ENCODE measurements around the gene NR5A1. TPM values are rescaled to one million over a fixed set of nuclear protein-coding genes. Genes with fewer than 3 reads are reported as not detected.

NR5A1 gene
- not detected for total RNA-seq

GRCh38 chr9:124506931-124507879, at the start of gene NR5A1:
Gene NR5A1 (minus strand): TSS chr9:124507399. CDS start chr9:124503395, 4,004 bp downstream.
- 97% methylated on average over 29 of the region's 34 CpGs for WGBS
- peaks cover 22% of the 10 kb centered on the region for H3K4me1 ChIP-seq
- no peak within 1 kb of the TSS for H3K27ac ChIP-seq
- peaks cover 44% of the 10 kb centered on the region for H3K27me3 ChIP-seq
- TF ChIP-seq EP300 (IDR thresholded peaks at IDR 0.05) (no peak), POLR2AphosphoS5 (IDR thresholded peaks at IDR 0.05) (no peak), CTCF (IDR thresholded peaks at IDR 0.05) (no peak), POLR2A (IDR thresholded peaks at IDR 0.05) (no peak)
- no peak for DNase-seq (ENCODE audit: low spot score in 2 of 2)
- H3K36me3 ChIP-seq: no peaks in the 10 kb centered on the region
- H3K4me3 ChIP-seq: no peak within 1 kb of the TSS
- H3K9me3 ChIP-seq: no peaks in the 10 kb centered on the region

- no peak for DNase-seq (ENCODE audit: low spot score in 2 of 2)
- no peaks in the 10 kb centered on the region for H3K36me3 ChIP-seq
- H3K27ac ChIP-seq: no peak overlapping the region
- H3K4me3 ChIP-seq: no peak overlapping the region
- WGBS: 64% methylated on average over 3 of the region's 3 CpGs
- no peaks in the 10 kb centered on the region for H3K9me3 ChIP-seq
- no peaks in the 10 kb centered on the region for H3K27me3 ChIP-seq
- no peak for TF ChIP-seq EP300 (IDR thresholded peaks at IDR 0.05)
- TF ChIP-seq CTCF (IDR thresholded peaks at IDR 0.05): no peak
- TF ChIP-seq POLR2AphosphoS5 (IDR thresholded peaks at IDR 0.05): no peak
- TF ChIP-seq POLR2A (IDR thresholded peaks at IDR 0.05): no peak
- H3K4me1 ChIP-seq: peaks cover 15% of the 10 kb centered on the region
Measured at GRCh38 chr9:124555043-124555442, 47.8 kb upstream of the NR5A1 start.

GRCh38 chr9:124553738-124554137, 46.5 kb upstream of the NR5A1 start:
- H3K4me3 ChIP-seq: no peak overlapping the region
- H3K27ac ChIP-seq: no peak overlapping the region
- no peak for DNase-seq (ENCODE audit: low spot score in 2 of 2)
- H3K27me3 ChIP-seq: no peaks in the 10 kb centered on the region
- no peak for TF ChIP-seq EP300 (IDR thresholded peaks at IDR 0.05)
- TF ChIP-seq POLR2A (IDR thresholded peaks at IDR 0.05): no peak
- TF ChIP-seq POLR2AphosphoS5 (IDR thresholded peaks at IDR 0.05): no peak
- no peak for TF ChIP-seq CTCF (IDR thresholded peaks at IDR 0.05)
- H3K4me1 ChIP-seq: peaks cover 8% of the 10 kb centered on the region
- 42% methylated on average over 3 of the region's 3 CpGs for WGBS
- no peaks in the 10 kb centered on the region for H3K36me3 ChIP-seq
- no peaks in the 10 kb centered on the region for H3K9me3 ChIP-seq

GRCh38 chr9:124552273-124552605, 45.0 kb upstream of the NR5A1 start:
- Histone ChIP-seq H3K27ac (no peak overlapping the region), H3K36me3 (no peaks in the 10 kb centered on the region), H3K4me3 (no peak overlapping the region), H3K4me1 (peaks cover 8% of the 10 kb centered on the region), H3K9me3 (no peaks in the 10 kb centered on the region), H3K27me3 (no peaks in the 10 kb centered on the region)
- TF ChIP-seq EP300 (IDR thresholded peaks at IDR 0.05): no peak
- TF ChIP-seq POLR2AphosphoS5 (IDR thresholded peaks at IDR 0.05): no peak
- 83% methylated on average over 2 of the region's 2 CpGs for WGBS
- no peak for DNase-seq (ENCODE audit: low spot score in 2 of 2)

- Histone ChIP-seq H3K27ac (no peak overlapping the region), H3K4me3 (no peak overlapping the region), H3K4me1 (peaks cover 8% of the 10 kb centered on the region), H3K9me3 (no peaks in the 10 kb centered on the region), H3K27me3 (no peaks in the 10 kb centered on the region), H3K36me3 (no peaks in the 10 kb centered on the region)
- WGBS: 9% methylated on average over 4 of the region's 4 CpGs
- TF ChIP-seq CTCF (IDR thresholded peaks at IDR 0.05) (peak in 1 of 2 donors; percentile 51), POLR2A (IDR thresholded peaks at IDR 0.05) (no peak), POLR2AphosphoS5 (IDR thresholded peaks at IDR 0.05) (no peak)
- no peak for DNase-seq (ENCODE audit: low spot score in 2 of 2)
Measured at GRCh38 chr9:124551472-124552272, 44.5 kb upstream of the NR5A1 start.

All from suprapubic skin (tissue), 4 donors.